ENCODE results near the gene C5orf46.
"Not testable (repeated sequence)": the region's sequence is repeated elsewhere in the genome, so short reads cannot be mapped to it uniquely, and the experiment has no call there.

Gene C5orf46

GRCh38 chr5:147906326-147907095 is at the start of gene C5orf46:
Gene C5orf46 (minus strand): TSS chr5:147906538. CDS start chr5:147906501, 37 bp downstream.
- DNase-seq = no peak

DNA sequence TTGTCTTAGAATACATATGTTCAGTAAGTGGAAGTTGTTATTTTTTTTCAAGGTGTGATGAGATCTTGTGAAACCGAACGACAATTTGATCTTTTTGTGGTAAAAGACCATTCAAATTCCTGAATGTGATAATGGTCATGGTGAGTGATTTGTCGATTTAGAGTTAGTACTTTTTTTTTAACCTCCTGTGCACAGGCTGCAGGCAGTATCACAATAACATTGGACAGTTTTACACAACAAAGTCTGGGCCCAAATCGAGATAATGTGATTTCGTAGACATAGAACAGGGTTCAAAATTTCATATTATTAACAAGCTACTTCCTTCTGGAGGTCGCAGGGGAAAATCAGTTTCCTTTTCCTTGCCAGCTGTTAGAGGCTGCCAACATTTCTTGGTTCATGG is 48.6 kb upstream of the C5orf46 start:
- DNase-seq = no peak

DNA sequence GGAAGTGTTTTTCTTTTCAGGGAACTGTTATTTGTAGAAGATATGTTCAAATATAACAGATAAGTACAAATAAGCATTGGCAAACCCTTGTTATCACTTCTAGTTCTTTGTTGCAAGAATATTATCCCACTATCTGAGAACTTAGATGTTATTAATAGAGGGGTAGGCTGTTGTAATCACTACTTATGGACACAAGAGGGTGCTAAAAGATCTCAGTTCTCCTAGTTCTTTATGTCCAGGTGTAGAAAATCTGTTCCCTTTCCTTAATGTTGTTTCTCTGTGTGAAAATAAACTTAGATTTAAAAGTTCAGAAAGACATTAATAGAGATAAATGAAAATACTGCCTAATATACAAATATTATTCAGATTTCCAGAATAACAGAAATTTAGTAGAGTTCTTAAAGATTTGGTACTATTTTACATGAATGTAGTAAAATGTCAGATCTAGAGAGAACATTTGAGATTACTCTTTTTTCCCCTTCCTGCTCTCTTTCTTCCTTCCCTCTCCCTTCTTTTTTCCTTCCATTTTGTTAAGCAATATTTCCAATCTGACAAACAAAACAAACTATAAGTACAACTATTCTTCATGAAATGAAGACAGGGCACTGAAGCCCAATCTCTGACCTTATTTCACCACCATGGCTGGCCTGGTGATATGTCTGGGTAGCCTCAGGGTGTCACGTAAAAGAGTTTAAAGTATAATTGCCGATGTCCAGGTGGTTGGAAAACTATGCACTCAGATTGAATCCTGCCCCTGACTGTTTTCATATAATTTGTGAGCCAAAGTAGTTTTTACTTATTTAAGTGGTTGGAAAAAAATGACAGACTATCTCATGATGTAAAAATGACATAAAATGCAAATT is 43.6 kb upstream of the C5orf46 start:
- DNase-seq = no peak

DNA sequence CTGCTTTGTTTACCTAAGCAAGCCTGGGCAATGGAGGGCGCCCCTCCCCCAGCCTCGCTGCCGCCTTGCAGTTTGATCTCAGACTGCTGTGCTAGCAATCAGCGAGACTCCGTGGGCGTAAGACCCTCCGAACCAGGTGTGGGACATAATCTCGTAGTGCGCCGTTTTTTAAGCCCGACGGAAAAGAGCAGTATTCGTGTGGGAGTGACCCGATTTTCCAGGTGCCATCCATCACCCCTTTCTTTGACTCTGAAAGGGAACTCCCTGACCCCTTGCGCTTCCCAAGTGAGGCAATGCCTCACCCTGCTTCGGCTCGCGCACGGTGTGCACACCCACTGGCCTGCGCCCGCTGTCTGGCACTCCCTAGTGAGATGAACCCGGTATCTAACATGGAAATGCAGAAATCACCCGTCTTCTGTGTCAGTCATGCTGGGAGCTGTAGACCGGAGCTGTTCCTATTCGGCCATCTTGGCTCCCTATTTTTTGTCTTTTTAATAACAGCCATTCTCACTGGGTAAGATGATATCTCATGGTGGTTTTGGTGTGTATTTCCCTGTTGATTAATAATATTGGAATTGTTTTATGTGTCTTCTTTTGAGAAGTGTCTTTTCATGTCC is 40.4 kb upstream of the C5orf46 start:
- not testable (repeated sequence) for DNase-seq

DNA sequence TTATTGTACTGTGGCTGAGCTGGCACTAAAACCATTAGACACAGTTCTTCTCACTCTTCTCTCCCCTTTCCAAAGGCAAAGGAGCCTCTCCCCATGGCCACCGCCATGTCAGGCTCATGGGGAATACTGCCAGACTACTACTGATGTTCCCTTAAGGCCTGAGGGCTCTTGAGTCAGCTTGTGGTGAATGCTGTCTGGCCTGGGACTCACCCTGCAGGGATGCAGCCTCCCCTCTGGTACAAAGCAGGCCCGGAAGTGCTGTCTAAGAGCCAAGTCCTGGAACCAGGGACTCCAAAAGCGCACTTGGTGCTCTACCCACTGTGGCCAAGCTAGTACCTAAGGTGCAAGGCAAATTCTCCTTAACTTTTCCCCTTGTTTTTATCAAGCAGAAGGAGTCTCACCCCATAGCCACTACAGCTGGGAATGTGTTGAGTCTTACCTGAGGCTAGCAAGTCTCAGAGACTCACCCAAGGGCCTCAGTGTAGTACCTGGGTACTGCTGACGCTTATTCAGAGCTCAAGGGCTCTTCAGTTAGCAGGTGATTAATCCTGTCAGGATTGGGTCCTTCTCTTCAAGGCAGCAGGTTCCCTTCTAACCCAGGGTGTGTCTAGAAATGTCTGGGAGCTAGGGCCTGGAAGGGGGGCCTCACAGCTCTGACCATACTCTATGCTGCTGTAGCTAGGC is 33.2 kb upstream of the C5orf46 start:
- DNase-seq = no peak

DNA sequence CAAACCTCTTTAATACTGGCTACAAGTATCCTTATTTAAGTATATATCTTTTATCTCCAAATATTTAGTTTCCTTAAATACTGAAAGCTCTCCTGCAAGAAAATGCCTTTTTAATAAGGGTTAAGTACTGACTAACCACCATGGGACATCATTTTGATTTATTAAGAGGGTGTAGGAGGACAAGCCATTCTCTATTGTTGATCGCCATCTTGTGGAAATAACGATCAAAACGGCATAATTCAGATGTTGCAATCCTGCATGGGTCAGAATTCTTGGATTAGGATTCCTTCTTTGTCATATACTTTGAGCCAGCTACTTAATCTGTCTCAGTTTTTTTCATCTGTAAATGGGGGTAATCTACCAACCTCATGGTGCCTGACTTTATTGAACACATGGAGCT is 28.7 kb upstream of the C5orf46 start:
- DNase-seq = no peak

DNA sequence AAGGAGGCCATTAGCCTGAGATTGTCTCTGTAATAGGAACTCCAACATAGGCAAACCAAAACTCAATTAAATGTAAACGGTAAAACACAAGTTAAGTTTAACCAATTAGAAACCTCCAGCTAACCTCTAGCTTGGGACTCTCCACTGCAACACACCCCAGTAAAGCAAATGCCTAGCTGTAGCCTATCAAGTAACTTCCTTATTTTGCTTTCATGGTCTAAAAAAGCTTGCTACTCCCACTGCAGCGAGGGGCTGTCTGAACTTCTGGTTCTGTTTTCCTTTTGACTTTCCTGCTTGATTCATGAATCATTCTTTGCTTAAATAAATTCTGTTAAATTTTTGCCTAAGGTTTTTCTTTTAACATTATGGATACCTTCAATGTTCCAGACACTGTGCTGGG is 24.4 kb upstream of the C5orf46 start:
- DNase-seq = no peak

DNA sequence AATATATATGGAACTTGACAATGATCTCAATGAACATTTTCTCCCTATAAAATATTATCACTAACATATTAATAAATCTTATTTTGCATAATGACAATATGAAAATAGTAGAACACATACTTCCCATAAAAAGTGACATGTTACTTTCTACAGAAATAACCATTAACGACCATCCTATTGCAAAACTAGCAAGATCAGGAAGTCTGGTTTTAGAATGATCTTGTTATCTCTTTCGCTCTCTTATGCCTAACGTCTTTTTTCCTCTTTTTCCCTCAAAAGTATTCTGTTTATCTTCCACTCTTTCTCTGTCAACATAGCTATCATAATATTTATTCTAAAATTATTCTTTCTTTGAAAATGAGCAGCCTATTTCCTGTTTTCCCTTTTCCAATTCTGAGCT is 21.6 kb upstream of the C5orf46 start:
- DNase-seq = no peak

GRCh38 chr5:147925020-147925419 is 18.7 kb upstream of the C5orf46 start:
- DNase-seq = no peak

GRCh38 chr5:147921136-147921535 is 14.8 kb upstream of the C5orf46 start:
- DNase-seq = no peak

DNA sequence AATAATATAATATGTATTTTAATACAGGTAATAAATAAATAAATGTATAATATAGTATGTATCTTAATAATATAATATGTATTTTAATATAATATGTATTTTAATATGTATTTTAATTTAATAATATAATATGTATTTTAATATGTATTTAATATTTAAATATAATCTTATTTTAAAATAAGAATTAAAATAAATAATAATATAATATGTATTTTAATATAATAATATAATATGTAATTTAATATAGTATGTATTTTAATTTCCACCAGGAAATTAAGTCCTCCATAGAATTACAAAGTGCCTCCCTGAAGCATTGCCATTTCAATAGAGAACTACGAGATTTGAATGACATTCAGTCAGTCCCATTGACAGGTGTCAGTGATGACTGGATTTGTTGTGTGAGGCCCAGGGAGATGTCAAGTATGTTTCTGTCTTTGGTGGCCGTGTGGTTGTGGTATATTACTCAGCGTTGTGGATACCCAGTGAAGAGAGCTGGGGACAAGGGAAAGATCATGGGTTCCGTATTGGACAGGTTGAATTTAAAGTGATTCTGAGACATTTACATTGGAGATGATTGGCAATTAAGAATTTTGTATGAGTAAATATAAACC is 14.2 kb upstream of the C5orf46 start:
- DNase-seq = no peak

DNA sequence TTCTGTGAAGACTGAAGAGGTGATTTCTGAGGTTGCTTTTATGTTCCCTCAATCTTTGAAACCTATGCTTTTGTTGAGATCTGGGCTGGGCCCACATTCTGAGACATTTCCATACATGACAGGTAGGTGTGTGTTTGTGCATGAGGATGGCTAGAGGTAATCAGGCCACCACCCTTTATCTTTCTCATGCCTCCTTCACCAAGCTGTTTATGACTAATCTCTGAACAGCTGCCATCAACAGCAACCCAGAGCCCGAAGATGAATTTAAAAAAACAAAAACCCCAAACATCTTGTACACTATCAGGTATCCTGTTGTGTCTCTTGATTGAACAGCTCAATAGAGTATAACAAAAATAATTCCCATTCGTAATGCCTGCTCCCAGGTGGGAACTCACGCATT is 12.6 kb upstream of the C5orf46 start:
- no peak for DNase-seq

DNA sequence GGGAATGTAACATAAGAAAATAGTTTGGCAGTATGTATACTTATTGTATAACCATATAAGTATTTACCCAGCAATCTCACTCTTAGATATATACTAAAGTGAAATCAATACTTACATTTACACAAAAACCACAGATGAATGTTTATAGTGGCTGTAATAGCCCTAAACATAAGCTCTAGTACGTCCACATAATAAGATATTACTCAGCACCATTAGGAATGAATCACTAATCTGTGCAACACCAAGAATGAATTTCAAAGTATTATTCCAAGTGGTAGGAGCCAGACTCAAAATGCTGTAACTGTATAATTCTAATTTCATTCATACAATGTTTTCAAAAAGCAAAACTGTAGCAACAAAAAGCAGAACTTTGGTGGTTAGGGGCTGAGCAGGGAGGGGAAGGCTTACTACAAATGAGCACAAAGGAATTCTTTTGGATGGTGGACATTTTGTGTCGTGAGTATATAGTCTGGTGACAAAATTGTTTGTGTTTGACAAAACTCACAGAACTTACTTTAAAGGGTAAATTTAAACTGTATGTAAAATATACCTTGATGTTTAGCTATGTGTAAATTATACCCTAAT is 11.9 kb upstream of the C5orf46 start:
- no peak for DNase-seq

- DNase-seq = no peak
These were observed 7.4 kb upstream of the C5orf46 start for GRCh38 chr5:147913786-147914185.

DNA sequence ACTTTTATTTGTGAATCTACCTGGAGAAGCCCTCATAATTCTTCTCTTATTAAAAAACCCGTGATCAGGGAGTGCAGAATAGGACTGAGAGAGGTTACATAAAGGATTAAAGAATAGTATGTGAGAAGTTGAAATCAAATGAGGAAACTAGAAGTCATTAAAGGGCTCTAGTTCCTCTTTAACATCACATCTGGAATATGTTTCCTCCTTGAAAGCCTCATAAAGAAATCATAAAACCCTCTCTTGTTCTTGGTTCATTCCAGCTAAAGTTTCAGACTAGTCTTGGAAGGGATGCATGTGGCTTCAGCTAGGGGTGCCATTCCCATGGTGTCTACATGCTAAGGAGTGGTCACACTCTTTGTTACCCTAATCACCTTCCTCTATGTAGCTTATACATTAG is 5.7 kb upstream of the C5orf46 start:
- DNase-seq = no peak

- DNase-seq = no peak
These were observed 5.1 kb upstream of the C5orf46 start for GRCh38 chr5:147911427-147911826.

DNA sequence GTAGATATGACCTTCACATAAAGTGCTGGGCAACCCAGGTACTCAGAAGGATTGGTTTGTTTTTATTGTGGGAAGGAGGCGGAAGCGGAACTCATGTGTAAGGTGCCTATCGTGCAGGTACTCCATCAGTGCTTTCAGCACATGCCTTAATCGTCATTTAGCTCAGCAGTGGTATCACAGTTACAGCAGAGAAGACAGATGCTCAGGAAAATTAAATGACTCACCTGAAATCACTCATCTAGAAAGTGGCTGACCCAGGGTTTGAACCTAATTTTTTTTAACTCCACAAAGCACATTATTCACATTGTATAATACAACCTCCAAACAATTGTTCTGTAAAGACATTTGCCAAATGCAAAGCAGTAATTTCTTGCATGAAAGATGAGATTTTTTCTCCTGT is 2.2 kb downstream of the C5orf46 start:
- DNase-seq = no peak

GRCh38 chr5:147902609-147903115 is 3.7 kb downstream of the C5orf46 start:
- DNase-seq = no peak

DNA sequence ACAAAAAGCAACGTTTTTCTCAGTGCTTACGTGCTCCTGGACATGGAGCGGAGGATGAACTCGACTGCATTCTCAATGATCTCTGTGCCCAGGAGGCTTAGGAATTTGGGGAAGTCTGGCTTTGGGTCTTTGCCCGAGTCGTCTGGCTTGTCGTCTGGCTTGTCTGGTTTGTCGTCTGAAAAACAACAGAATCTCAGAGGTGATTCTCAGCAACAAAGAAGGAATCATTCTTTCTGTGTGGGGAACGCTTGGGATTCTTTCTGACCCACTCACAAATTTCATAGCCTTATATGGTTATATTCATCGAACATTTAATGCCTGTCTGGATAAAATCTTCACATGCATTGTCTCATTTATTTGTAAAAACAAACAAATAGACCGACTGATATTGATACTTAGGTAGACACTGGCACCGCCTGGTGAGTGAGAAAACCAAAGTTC is 4.7 kb downstream of the C5orf46 start:
- DNase-seq = no peak

- DNase-seq = no peak
These were observed 7.4 kb downstream of the C5orf46 start for GRCh38 chr5:147898875-147899401.

GRCh38 chr5:147895864-147896263 is 10.5 kb downstream of the C5orf46 start:
- no peak for DNase-seq

DNA sequence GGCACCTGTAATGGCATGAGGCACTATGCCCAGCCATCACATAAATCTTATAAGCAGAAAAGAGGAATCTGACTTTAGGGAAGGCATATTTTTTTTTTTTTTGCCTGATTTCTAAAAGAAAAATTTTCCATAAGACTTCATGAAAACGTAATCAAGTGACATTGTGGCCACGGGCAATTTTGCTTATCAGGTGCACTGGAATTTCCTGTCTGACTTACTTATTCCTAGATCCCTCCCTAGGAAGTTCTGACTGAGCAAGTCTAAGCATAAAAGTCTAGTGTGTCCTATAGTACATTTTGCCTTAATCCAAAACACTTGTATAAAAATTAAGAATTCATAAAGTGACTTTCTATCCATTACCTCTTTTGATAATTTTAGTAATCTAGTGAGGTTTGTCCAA is 12.5 kb downstream of the C5orf46 start:
- DNase-seq = no peak
